A549 treated with CpdA at 1 μM for 4 hours (cell line): ENCODE measurements around the gene PSD4. TPM values are rescaled to one million over a fixed set of nuclear protein-coding genes. Genes with fewer than 3 reads are reported as not detected.

Experiments
- total RNA-seq: library from RNA; stranded (reverse); fragments of 200-300 nt; extraction: Qiagen RNA extraction; gene quantifications from 5 replicates; pipeline ENCODE4 v1.2.3, GENCODE V29; 2022; ENCODE audit warnings: low read depth

Gene PSD4
- total RNA-seq = 9.3 to 13.0 TPM (median 10.4 TPM) in 5 replicates

GRCh38 chr2:113173542-113174375 lies at the start of gene PSD4:
Gene PSD4 (plus strand): TSS chr2:113173971. CDS start chr2:113182457, 8,486 bp downstream.

GRCh38 chr2:113126845-113127645 lies 46.7 kb upstream of the PSD4 start, which contains the start of gene IL1RN:
Gene IL1RN (plus strand): TSS chr2:113127598. CDS start chr2:113127625, 27 bp downstream.

Other genes with a start within 250 kb of the PSD4 start
- 0.10 TPM in 1 of 5 replicates, not detected in the others for gene IL36G, start 196.0 kb upstream of the PSD4 start, total RNA-seq
- gene IL36A, start 168.5 kb upstream of the PSD4 start, total RNA-seq = not detected in 5 replicates
- gene IL36B, start 121.1 kb upstream of the PSD4 start, total RNA-seq = 0.11 to 0.13 TPM in 2 of 5 replicates, not detected in the others
- 0.03 to 0.07 TPM (median 0.06 TPM) in 4 of 5 replicates, not detected in the other for gene IL36RN, start 114.8 kb upstream of the PSD4 start, total RNA-seq
- gene IL1F10, start 106.0 kb upstream of the PSD4 start, total RNA-seq = not detected in 5 replicates
- 0.26 to 0.59 TPM (median 0.42 TPM) in 5 replicates for gene IL1RN, start 46.4 kb upstream of the PSD4 start, total RNA-seq
- gene PAX8, start 105.0 kb downstream of the PSD4 start, total RNA-seq = 0.64 to 1.4 TPM (median 0.78 TPM) in 5 replicates